NOMO-1 treated with DMSO at 0.1 percent for 48 hours (cell line): Measurements from ENCODE around the gene MUC20.
"Not testable (repeated sequence)": the region's sequence is repeated elsewhere in the genome, so short reads cannot be mapped to it uniquely, and the experiment has no call there.

Source experiments
- DNase-seq: peaks from one replicate; lab custom pipeline; 2025; ENCODE audit not compliant: unreplicated experiment; lab: John Stamatoyannopoulos, UW

MUC20 gene, protein sequence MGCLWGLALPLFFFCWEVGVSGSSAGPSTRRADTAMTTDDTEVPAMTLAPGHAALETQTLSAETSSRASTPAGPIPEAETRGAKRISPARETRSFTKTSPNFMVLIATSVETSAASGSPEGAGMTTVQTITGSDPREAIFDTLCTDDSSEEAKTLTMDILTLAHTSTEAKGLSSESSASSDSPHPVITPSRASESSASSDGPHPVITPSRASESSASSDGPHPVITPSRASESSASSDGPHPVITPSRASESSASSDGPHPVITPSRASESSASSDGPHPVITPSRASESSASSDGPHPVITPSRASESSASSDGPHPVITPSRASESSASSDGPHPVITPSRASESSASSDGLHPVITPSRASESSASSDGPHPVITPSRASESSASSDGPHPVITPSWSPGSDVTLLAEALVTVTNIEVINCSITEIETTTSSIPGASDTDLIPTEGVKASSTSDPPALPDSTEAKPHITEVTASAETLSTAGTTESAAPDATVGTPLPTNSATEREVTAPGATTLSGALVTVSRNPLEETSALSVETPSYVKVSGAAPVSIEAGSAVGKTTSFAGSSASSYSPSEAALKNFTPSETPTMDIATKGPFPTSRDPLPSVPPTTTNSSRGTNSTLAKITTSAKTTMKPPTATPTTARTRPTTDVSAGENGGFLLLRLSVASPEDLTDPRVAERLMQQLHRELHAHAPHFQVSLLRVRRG

DNA sequence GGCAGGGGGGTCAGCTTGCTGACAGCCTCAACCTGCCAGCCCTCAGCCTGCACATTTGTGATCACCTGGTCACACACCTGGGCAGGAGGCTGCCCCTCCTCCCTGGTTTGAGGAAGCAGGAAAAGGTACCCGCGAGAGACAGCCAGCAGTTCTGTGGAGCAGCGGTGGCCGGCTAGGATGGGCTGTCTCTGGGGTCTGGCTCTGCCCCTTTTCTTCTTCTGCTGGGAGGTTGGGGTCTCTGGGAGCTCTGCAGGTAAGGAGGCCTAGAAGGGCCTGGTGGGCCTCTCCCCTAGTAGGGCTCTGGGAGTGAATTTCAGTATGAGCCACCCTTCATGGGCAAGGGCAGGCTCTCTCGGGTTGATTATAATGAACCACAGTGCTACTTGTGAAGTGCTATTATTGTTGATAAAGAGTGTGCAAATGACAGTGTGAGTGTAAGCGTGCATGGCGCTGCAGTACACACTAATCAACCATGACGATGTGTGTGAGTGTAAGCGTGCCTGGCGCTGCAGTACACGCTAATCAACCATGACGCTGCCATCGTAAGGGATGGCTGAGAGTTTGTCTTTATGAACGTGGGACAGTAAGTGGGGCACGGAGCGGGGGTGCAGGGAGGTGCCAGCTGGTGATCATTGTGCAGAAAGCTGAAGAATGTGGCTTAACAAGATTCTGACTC is at the start of gene MUC20:
TSS of gene MUC20 (plus strand) at position 148 of the 676 bp plus-strand sequence. CDS start at position 178, 30 bp downstream.
- not testable (repeated sequence) for DNase-seq

DNA sequence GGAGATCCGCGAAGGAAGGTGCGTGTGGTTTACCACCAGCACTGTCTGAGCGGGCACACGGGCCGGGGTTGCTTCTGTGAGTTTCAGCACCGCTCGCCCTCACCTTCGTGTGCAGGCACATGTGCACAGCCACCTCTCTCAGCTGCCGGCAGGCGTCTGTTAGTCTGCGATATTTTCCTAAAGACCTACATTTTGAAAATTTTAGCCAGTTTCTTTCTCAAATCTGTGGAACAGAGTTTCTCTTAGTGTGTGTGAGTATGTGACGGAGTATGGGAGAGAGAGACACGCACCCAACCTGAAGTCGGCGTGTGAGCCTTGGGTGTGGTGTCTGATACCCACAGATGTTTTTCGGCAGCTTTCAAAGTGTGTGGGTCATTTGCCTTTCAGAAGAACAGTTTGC is 49.5 kb upstream of the MUC20 start:
- DNase-seq, result not testable (repeated sequence)

DNA sequence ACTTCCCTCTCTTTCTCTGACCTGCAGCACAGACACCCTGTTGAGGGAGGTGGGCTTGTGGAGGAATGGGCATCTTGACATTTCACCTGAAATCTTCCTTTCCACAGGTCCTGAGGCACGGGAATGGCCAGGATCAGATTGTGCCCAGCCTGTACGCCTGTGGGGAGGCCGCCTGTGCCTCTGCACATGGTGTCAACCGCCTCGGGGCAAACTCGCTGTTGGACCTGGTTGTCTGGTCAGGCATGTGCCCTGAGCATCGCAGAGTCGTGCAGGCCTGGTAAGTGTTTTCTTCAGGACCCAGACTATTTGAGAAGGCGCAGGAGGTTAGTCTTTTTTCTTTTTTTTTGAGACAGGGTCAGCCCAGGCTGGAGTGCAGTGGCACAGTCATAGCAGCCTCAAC is 47.1 kb upstream of the MUC20 start:
- not testable (repeated sequence) for DNase-seq

DNA sequence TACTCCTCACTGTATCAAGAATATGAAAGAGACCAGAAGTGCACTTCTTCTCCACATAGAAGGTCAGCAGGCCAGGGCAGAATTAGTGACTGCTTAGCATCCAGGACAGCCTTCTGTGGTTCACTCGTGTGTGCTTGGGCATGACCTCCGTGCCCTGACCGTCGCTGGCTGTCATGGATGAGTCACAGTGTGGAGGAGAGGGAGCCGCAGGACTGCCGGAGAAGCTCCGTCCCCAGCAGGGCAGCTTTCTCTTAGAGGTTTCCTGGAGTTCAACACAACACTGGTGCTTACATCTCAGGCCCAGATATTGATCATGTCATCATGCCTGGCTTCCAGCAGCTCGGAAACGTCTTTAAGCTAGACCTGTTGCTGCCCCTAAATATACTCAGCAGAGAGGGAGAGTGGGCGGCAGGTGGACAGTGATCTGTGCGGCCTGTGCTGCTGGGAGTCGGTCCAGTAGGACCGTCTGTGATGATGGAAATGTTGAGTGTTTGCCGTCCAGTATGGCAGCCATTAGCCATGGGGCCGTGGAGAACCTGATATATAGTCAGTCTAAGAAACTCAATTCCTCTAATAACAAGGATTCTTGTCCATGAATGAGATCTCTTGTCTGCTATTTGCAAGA is 42.3 kb upstream of the MUC20 start:
- DNase-seq, result not testable (repeated sequence)

DNA sequence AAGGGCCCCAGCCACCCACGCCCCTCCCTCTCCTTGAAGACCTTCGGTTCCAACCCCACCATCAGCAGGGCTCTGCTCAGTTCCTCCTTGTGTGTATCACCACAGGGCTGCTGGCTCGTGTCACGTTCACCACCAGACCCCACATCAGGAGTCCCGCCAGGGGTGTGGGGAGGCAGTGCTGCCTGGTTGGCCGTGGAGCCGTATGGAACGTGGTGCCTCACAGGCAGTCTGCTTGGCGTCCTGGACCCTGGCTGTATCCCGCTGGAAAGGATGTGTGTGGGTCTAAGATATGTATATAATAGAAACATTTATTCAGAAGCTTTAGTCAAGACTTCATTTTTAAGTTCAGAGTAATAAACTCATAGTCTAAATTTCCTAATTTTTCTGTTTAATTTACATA is 40.1 kb upstream of the MUC20 start:
- DNase-seq, result not testable (repeated sequence)

DNA sequence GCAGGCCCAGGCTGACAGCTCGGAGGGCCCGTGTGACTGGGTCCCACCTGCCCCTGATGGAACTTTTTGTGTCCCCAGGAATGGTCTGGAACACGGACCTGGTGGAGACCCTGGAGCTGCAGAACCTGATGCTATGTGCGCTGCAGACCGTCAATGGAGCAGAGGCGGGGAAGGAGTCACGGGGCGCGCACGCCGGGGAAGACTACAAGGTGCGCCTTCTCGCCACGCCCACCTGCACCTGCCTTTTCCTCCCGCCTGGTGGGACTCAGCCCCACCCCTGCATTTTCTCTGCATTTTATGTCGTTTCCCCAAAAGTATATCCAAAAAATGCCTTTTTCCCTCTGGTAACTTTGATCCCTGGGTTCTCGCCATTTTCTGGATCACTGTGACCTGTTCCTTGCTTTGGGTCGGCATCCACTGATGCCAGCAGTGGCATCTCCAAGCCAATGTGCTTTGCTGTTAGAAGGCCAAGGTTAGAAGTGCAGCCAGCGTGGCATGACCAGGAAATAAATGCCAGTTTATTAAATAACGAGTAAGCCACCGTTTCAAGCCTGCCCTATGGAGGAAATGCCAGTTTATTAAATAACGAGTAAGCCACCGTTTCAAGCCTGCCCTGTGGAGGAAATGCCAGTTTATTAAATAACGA is 39.2 kb upstream of the MUC20 start:
- not testable (repeated sequence) for DNase-seq

DNA sequence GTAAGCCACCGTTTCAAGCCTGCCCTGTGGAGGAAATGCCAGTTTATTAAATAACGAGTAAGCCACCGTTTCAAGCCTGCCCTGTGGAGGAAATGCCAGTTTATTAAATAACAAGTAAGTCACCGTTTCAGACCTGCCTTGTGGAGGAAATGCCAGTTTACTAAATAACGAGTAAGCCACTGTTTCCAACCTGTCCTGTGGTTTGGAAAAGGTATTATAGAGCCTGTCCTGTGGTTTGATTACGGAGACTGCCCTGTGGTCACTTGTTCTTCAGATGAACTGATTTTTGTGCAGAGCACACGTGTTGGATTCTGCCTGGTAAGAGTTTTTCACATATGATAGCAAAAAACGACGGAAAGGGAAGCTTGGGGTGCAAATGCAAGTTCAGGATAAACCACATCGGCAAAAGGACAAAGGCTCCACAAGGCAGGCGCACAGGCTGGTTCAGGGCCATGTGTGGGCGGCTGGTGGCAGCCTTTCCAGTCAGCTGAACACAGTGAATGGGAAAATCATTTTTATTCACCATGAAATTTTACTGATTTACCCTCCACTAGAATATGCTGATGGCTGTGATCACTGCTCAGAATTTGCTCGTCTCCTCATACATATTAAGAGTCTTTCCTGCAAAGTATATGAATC is 38.6 kb upstream of the MUC20 start:
- DNase-seq, result not testable (repeated sequence)

DNA sequence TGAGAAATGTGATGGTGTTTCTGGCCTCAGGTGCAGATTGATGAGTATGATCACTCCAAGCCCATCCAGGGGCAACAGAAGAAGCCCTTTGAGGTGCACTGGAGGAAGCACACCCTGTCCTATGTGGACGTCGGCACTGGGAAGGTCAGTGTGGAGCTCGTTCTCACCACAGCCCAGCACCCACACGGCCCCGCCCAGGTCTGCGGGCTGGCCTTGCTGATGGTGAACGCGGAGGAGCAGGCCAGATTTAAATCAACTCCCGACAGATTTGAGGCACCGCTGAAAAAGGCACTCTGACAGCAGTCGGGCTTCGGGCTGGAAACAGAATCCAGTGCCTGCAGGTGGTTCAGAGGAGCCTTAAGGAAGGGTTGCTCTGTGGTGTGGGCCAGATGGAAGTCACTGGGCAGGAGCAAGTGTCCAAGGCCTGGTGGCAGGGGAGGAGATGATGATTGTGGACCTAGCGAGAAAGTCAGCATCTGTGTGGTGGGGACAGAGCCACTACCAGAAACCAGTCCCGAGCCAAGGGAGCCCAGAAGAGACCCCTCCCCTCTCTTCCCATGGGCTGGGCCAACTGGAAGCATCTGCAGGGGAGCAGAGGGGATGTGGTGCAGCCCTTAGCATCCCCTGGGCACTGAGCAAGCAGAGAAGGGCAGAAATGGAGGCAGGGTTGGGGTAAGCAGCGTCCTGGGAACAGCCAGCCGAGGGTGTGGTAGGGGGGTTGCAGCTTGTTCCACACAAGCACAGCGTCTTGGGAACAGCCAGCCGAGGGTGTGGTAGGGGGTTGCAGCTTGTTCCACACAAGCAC is 36.9 kb upstream of the MUC20 start:
- not testable (repeated sequence) for DNase-seq

DNA sequence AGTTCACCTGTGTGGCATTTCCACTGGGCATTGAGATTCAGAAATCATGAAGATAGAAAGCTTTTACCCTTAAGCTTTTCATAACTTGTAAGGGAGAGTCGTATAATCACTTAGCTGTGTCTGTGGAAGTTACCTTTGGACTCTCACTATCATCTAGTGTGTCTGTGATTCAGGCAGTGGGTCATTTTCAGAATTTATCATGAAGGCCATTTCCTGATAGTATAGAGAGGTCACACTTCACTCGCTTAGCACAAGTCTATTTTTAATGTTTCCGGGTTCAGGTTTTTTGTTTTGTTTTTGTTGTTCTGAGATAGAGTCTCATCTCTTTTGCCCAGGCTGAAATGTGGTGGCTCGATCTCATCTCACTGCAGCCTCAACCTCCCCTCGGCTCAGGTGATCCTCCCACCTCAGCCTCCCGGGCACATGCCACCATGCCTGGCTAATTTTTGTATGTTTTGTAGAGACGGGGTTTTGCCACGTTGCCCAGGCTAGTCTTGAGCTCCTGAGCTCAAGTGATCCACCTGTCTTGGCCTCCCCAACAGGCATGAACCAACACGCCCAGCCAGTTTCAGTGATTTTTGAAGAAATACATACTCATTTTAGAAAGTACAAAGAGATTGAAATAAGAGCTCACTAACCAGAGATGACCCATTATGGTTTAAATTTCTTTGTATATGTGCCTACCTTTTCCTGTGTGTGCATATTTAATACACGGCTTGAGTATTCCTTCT is 36.1 kb upstream of the MUC20 start:
- DNase-seq, result not testable (repeated sequence)

DNA sequence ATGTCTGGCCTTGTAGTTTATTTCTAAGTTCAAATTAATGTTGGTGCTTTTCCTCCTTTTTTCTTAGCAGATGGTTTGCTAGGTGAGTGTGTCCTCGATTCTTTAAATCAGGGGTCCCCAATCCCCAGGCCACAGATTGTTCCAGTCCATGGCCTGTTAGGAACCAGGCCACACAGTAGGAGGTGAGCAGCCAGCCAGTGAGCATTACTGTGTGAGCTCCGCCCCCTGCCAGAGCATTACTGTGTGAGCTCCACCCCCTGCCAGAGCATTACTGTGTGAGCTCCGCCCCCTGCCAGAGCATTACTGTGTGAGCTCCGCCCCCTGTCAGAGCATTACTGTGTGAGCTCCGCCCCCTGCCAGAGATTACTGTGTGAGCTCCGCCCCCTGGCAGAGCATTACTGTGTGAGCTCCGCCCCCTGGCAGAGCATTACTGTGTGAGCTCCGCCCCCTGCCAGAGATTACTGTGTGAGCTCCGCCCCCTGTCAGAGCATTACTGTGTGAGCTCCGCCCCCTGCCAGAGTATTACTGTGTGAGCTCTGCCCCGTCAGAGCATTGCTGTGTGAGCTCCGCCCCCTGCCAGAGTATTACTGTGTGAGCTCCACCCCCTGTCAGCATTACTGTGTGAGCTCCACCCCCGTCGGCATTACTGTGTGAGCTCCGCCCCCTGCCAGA is 34.1 kb upstream of the MUC20 start:
- DNase-seq, result not testable (repeated sequence)

DNA sequence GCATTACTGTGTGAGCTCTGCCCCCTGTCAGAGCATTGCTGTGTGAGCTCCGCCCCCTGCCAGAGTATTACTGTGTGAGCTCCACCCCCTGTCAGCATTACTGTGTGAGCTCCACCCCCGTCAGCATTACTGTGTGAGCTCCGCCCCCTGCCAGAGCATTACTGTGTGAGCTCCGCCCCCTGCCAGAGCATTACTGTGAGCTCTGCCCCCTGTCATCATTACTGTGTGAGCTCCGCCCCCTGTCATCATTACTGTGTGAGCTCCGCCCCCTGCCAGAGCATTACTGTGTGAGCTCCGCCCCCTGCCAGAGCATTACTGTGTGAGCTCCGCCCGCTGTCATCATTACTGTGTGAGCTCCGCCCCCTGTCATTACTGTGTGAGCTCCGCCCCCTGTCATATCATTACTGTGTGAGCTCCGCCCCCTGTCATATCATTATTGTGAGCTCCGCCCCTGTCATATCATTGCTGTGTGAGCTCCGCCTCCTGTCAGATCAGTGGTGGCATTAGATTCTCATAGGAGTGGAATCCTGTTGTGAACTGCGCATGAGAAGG is 33.5 kb upstream of the MUC20 start:
- DNase-seq, result not testable (repeated sequence)

DNA sequence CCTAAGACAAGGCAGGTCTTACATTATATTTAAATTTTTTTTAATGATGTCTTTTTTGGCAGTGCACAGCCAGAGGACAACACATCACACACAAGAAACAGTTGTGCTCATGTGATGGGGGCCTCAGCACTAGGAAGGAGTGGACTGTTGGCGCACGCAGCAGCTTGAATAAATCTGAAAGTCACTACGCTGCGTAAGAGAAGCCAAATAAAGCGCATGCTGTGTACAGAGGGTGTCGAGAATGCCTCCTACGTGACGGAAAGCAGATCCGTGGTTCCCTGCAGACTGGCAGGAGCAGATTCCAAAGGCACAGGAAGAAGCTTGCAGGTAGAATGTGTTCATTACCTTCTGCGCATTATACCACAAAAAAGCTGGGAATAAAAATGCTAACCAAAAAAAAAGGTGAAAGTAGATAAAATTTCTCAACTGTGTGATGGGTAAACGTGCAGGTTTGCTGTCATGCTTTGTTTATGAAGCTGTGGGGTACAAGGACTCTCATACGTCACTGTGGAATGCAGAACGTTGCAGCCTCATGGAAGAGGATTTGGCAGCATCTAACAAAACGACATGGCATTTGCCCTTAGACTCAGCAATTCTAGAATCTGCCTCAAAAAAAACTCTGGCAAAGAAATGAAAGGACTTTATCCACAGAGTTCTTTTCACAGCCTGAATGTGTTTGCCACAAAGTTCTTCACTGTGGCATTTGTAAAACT is 32.2 kb upstream of the MUC20 start:
- not testable (repeated sequence) for DNase-seq

DNA sequence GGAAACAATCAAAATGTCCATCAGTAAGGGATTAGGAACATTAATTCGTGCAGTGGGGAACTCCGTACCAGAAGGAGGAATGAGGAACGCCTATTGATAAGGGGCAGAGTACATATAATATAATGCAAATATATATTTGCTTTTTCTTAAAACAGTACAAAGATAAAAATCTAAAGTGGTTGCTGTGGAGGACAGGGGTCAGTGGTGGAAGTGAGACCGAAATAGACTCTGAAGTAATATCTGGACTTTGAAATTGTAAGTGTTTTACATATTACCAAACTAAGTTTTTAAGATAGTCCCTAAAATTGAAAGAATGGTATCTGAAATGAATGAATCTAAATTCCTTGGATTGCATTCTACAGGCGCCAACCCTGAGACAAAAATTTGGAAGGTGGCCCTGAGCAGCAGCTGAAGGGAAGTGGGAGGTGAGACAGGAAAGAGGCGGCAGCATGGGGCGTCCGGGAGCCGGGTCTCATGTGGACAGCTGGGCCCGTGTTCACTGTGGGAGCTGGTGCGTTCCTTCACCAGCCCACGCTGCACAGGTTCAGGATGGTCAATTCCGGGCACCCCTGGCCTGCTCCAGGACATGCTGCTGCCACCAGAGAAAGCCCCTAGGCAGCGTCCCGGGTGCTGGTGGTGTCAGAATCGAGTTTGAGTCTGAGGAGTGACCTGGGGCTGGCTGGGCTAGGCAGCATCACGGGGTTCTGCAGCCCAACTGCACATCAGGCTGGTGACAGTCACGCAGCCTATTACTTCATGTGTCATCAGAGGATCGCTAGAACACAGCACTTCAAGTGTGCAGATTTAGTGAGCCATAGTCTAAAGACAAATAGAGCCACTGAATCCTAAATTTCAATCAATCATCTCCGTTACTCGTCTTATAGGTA is 31.4 kb upstream of the MUC20 start:
- not testable (repeated sequence) for DNase-seq

DNA sequence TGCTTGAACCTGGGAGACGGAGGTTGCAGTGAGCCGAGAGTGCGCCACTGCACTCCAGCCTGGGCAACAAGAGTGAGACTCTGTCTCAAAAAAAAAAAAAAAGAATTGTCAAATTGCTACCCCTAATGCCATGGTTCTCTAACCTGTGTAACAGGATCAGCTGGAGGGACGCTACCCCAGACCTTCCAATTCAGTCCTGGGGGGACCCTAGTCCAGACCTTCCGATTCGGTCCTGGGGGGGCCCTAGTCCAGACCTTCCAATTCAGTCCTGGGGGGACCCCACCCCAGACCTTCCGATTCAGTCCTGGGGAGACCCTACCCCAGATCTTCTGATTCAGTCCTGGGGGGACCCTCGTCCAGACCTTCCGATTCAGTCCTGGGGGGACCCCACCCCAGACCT is 29.8 kb upstream of the MUC20 start:
- no peak for DNase-seq

DNA sequence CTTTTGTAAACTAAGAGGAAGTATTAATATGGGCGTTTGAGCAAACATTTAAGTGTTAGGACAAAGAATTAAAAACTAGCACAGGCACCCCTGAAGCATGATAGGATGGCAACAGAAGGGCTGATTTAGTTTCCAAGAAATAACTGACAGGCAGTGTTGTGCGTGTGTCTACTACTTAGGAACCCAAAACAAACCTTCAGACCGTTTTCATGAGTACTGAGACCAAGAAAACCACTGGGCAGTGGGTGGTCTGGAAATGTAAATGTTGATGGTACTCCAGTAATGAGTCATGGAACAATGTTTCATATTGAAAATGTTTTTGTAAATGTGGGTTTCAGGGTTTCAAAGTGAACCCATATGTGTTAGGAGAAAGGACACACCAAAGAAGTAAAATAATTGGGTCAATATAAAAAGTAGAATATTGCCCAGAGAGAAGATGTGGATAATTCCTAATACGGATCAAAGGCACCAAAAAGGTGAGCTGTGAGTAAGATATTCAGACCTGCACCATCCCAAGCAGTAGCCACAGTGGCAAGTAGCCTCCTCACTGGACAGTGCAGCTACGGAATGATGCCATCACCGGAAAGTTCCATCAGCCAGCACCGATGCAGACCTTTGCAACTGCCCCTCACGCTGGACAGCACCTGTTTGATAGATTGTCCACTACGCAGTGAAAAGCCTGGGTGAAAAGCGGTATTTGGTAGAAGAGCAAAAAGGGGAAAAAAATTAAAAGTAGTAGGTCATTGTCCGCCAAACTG is 29.0 kb upstream of the MUC20 start:
- DNase-seq, result not testable (repeated sequence)

DNA sequence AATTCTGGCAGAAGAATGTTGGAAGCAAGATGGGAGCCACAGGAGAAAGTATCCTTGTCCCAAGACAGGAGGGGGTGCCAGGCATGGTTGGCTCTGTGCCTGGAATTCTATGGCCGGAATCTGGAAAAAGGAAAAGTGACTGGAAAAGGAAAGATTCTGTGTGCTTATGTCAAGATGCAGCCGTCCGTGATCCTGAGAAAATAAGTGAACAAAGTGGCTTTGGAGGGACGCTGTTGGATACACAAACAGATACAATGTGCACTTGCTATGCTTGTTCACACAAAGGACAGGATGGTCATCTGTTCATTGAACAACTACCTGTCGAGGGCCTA is 28.5 kb upstream of the MUC20 start:
- DNase-seq, result no peak
